Left lung (tissue), 10 donors: ENCODE measurements around the gene G6PC1. TPM values are rescaled to one million over a fixed set of nuclear protein-coding genes. Genes with fewer than 3 reads are reported as not detected.
A peak's percentile ranks its signal among the peaks of the same experiment; 100 is the strongest.
"Not testable (repeated sequence)": the region's sequence is repeated elsewhere in the genome, so short reads cannot be mapped to it uniquely, and the experiment has no call there.

Experiments
- ATAC-seq: fragments of 200-7000 bp; cut with Tn5 transposase; one replicate; pipeline ENCODE4 v1.9.1; 2020; ENCODE audit warnings: moderate library complexity
- DNase-seq, 4 donors: peaks; one replicate each; pipeline ENCODE4 v3.0.0-alpha.2; 2013 to 2020
- H3K27ac ChIP-seq, 2 donors: fragments of 200-600 bp; sonication (generic) in 1 of 2; one replicate each; pipeline versions ENCODE4 v1.5.0 to v1.8.0; 2020 to 2021
- H3K27me3 ChIP-seq, 2 donors: fragments of 200-600 bp; sonication (generic) in 1 of 2; one replicate each; pipeline versions ENCODE4 v1.5.0 to v1.8.0; 2020 to 2021
- H3K36me3 ChIP-seq, 2 donors: fragments of 200-600 bp; sonication (generic) in 1 of 2; one replicate each; pipeline versions ENCODE4 v1.5.0 to v1.8.0; 2020 to 2021
- H3K4me1 ChIP-seq, 2 donors: fragments of 200-600 bp; one replicate each; pipeline ENCODE4 v1.8.0; 2021
- H3K4me3 ChIP-seq, 2 donors: fragments of 200-600 bp; sonication (generic) in 1 of 2; one replicate each; pipeline versions ENCODE4 v1.5.0 to v1.8.0; 2020 to 2021; ENCODE audit warnings: mild to moderate bottlenecking in 1 of 2
- H3K9me3 ChIP-seq, 2 donors: fragments of 200-600 bp; sonication (generic) in 1 of 2; one replicate each; pipeline versions ENCODE4 v1.5.0 to v1.8.0; 2020 to 2021
- intact Hi-C, 2 donors: fragments of 100-400 bp; cut with DNase I; formaldehyde crosslinking; loops; one replicate each; pipeline versions ENCODE4 v1.11.2 to v1.14.2; 2022
- polyA plus RNA-seq, 6 donors: library from polyadenylated mRNA; unstranded; fragments of 120-200 nt; gene quantifications; one replicate each; pipeline ENCODE4 v1.2.1, GENCODE V29; 2013; ENCODE audit not compliant: insufficient read length in 6 of 6
- total RNA-seq, 2 donors: library from RNA; stranded (reverse); fragmentation: NEBNext Ultra II Directional; extraction: Animal tissue kit (Norgen Biotek cat#: 25700); gene quantifications; one replicate each; pipeline ENCODE4 v1.2.1, GENCODE V29; 2021
- TF ChIP-seq, protein P1 (sequence below), 2 donors: fragments of 200-600 bp; sonication (generic) in 1 of 2; IDR thresholded peaks; one replicate each; pipeline versions ENCODE4 v1.5.0 to v1.8.0; 2021; ENCODE audit warnings: antibody characterized with exemption in 2 of 2
- donor health status: DM: no; HTN: yes; CAD: no.
- donor health status: DM: no; HTN: no; CAD: no.

G6PC1 gene
- total and polyA plus RNA-seq, 8 donors = 0.06 to 0.17 (median 0.10) TPM; not detected in 5

DNA sequence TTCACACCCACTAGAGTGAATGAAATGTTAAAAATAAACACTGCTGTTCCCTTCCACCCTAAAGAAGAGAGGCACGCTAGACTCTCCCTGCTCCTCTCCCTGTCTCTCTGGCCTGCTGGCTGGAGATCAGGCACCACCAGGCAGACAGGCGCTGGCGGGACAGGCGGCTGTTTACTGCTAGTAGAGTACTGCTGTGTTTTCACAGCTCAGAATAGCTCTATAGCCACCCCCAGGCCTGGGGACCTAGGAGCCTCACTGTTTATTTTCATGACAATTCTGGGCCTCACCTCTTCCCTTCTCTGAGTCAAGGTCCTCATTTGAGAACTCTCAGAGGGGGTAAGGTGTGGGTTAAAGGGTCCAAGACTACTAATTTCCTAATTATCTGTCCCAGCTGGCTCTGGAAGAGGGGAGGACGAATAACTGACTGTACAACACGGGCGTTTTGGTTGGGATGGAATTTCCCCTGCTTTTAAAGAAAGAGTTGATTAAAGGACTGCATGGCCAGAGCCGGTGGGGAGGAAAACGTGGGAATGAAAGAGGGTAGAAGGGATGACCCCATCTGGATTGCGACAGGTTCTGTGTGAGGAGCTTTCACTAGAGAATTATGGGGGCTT lies 9.0 kb upstream of the G6PC1 start:
- Histone ChIP-seq H3K36me3 (no peaks in the 10 kb centered on the region), H3K27me3 (no peaks in the 10 kb centered on the region), H3K27ac (peak overlapping the region; percentile 76 to 83), H3K9me3 (no peaks in the 10 kb centered on the region), H3K4me1 (peaks cover 26 to 72% of the 10 kb centered on the region in 2 donors), H3K4me3 (no peak overlapping the region)
- intact Hi-C loops = no loop called here
- peak in 3 of 4 donors; percentile 45 to 65 (median 60) for DNase-seq
- TF ChIP-seq, protein P1, sequence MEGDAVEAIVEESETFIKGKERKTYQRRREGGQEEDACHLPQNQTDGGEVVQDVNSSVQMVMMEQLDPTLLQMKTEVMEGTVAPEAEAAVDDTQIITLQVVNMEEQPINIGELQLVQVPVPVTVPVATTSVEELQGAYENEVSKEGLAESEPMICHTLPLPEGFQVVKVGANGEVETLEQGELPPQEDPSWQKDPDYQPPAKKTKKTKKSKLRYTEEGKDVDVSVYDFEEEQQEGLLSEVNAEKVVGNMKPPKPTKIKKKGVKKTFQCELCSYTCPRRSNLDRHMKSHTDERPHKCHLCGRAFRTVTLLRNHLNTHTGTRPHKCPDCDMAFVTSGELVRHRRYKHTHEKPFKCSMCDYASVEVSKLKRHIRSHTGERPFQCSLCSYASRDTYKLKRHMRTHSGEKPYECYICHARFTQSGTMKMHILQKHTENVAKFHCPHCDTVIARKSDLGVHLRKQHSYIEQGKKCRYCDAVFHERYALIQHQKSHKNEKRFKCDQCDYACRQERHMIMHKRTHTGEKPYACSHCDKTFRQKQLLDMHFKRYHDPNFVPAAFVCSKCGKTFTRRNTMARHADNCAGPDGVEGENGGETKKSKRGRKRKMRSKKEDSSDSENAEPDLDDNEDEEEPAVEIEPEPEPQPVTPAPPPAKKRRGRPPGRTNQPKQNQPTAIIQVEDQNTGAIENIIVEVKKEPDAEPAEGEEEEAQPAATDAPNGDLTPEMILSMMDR (IDR thresholded peaks at IDR 0.05) = no peak
- peak; percentile 62 for ATAC-seq

DNA sequence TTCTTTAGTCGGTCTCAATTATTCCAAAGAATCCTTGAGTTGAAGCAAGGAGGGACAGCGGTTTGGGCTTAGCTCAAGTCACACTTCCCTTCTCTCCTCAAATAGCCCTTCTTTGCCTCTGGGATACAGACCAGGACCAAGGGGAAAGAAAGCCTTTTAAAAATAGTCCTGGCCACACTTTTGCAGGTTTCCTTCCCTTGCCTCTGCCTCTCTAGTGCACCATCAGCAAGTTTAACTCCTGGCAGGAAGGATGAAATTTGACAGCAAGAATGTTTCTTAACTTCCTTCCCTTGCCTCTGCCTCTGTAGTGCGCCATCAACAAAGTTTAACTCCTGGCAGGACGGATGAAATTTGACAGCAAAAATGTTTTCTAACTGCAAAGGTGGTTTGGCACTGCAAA lies 7.2 kb upstream of the G6PC1 start:
- no peaks in the 10 kb centered on the region for H3K27me3 ChIP-seq
- intact Hi-C loops = no loop called here
- no peak for DNase-seq
- ATAC-seq = no peak
- H3K9me3 ChIP-seq = no peaks in the 10 kb centered on the region
- no peaks in the 10 kb centered on the region for H3K36me3 ChIP-seq
- H3K4me3 ChIP-seq = no peak overlapping the region
- TF ChIP-seq, protein P1 (IDR thresholded peaks at IDR 0.05) = no peak
- H3K4me1 ChIP-seq = peaks cover 26 to 57% of the 10 kb centered on the region in 2 donors
- H3K27ac ChIP-seq = peak overlapping the region; percentile 76 to 83

GRCh38 chr17:42894283-42895184 lies 6.1 kb upstream of the G6PC1 start:
- Histone ChIP-seq H3K9me3 (no peaks in the 10 kb centered on the region), H3K36me3 (no peaks in the 10 kb centered on the region), H3K4me1 (peaks cover 26 to 55% of the 10 kb centered on the region in 2 donors), H3K27ac (peak overlapping the region; percentile 33 to 76), H3K4me3 (no peak overlapping the region), H3K27me3 (no peaks in the 10 kb centered on the region)
- ATAC-seq = peak; percentile 49
- intact Hi-C loops = no loop called here
- TF ChIP-seq, protein P1 (IDR thresholded peaks at IDR 0.05) = no peak
- DNase-seq = no peak

DNA sequence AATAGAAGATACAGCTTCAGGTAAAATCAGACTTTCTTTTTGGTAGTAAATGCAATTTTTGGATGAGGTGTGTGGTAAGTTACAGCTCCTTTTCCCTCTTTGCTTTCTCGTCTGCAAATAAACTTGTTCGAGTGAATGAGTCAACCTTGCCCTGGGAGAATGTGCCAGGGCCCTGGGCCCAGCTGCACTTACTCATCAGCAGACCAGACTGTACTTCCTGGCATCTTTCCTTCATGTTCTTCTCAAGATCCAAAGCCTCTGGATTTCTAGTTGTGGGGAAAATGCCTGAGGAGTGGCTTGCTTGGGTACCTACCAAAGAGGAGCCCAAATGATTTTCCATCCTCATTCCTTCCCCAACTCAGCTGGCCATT lies 5.4 kb upstream of the G6PC1 start:
- ATAC-seq (peak; percentile 86), DNase-seq (peak in 1 of 4 donors; percentile 68)
- intact Hi-C loops = no loop called here
- TF ChIP-seq, protein P1 (IDR thresholded peaks at IDR 0.05) = no peak
- Histone ChIP-seq H3K27me3 (no peaks in the 10 kb centered on the region), H3K36me3 (no peaks in the 10 kb centered on the region), H3K4me3 (no peak overlapping the region), H3K9me3 (no peaks in the 10 kb centered on the region), H3K4me1 (peaks cover 26 to 55% of the 10 kb centered on the region in 2 donors), H3K27ac (peak overlapping the region; percentile 33 to 76)

- ATAC-seq = no peak
- intact Hi-C loops = no loop called here
- TF ChIP-seq, protein P1 (IDR thresholded peaks at IDR 0.05) = no peak
- no peak for DNase-seq
- H3K27me3 ChIP-seq = no peaks in the 10 kb centered on the region
- no peaks in the 10 kb centered on the region for H3K9me3 ChIP-seq
- H3K4me1 ChIP-seq = peaks cover 18 to 29% of the 10 kb centered on the region in 2 donors
- H3K36me3 ChIP-seq = no peaks in the 10 kb centered on the region
- H3K4me3 ChIP-seq = no peak overlapping the region
- H3K27ac ChIP-seq = no peak overlapping the region
Measured at GRCh38 chr17:42898147-42898811, 2.3 kb upstream of the G6PC1 start.

GRCh38 chr17:42899981-42900380 lies 618 bp upstream of the G6PC1 start:
- H3K4me1 ChIP-seq = peaks cover 3 to 12% of the 10 kb centered on the region in 2 donors
- H3K9me3 ChIP-seq, H3K36me3 ChIP-seq, H3K27ac ChIP-seq, H3K4me3 ChIP-seq, H3K27me3 ChIP-seq, ATAC-seq, intact Hi-C loops, DNase-seq: not testable (repeated sequence)
